GM21529 (cell line): Measurements from ENCODE around the gene FKBP6.
"Not testable (repeated sequence)": the region's sequence is repeated elsewhere in the genome, so short reads cannot be mapped to it uniquely, and the experiment has no call there.

Experiments
- ATAC-seq: cut with Tn5 transposase; IDR thresholded peaks from one replicate; pipeline ENCODE4 v1.9.1; 2021; ENCODE audit not compliant: unreplicated experiment

FKBP6 gene, protein sequence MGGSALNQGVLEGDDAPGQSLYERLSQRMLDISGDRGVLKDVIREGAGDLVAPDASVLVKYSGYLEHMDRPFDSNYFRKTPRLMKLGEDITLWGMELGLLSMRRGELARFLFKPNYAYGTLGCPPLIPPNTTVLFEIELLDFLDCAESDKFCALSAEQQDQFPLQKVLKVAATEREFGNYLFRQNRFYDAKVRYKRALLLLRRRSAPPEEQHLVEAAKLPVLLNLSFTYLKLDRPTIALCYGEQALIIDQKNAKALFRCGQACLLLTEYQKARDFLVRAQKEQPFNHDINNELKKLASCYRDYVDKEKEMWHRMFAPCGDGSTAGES

DNA sequence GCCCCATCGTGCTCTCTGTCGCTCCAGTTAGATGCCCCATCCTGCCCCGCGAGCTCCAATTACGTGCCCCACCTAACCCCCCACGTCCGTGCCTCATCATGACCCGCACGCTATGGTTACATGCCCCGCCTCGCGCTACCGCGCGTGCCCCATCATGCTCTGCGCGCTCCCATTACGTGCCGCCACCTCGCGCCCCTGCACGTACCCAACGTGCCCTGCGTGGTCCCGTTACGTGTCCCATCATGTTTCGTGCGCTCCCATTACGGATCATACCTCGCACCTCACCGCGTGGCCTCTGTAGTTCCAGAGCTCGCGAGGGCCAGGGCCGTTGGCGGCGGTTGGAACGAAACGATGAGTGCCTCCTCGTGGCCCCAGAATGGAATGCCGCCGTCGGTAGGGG lies at the start of gene FKBP6, which contains the start of gene TRIM50:
Gene FKBP6, plus strand, starts transcription at position 240 of the 400 bp plus-strand sequence. CDS start 268 bp downstream, outside the sequence.
Gene TRIM50, minus strand, starts transcription at position 161 of the 400 bp plus-strand sequence. CDS start 3,295 bp downstream, outside the sequence.
- ATAC-seq: not testable (repeated sequence)

DNA sequence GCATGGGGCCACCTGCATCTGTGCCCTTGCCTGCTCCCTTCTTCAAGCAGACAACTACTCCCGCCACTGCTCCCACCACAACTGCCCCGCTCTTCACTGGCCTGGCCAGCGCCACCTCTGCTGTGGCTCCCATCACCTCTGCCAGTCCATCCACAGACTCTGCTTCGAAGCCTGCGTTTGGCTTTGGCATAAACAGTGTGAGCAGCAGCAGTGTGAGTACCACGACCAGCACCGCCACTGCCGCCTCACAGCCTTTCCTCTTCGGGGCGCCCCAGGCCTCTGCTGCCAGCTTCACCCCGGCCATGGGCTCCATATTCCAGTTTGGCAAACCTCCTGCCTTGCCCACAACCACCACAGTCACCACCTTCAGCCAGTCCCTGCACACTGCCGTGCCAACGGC lies 30.7 kb upstream of the FKBP6 start:
- ATAC-seq: not testable (repeated sequence)

DNA sequence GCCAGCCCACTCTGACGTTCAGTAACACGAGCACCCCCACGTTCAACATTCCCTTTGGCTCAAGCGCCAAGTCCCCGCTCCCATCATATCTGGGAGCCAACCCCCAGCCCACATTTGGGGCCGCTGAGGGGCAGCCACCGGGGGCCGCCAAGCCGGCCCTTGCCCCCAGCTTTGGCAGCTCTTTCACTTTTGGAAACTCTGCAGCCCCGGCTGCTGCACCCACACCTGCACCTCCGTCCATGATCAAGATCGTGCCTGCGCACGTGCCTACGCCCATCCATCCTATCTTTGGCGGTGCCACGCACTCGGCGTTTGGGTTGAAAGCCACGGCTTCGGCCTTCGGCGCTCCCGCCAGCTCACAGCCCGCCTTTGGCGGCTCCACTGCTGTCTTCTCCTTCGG lies 30.3 kb upstream of the FKBP6 start:
- not testable (repeated sequence) for ATAC-seq

DNA sequence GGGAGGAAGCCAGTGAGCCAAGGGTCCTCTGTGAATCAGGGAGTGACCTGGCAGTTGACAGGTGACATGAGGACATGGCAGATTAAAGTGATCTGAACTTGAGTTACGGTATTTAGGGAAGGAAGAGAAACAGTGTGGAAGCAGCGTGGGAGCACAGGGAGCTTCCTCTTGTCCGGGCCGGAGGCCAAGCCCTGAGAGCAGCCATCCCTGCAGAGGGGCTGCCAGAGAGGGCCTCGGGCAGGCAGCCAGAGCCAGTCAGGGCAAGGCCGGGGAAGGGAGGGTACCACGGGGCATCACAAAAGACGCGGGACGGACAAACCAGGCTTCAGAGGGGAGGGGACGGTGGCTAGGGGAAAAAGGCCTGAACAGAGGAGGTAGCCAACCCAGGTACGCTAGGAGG lies 28.1 kb upstream of the FKBP6 start:
- not testable (repeated sequence) for ATAC-seq

DNA sequence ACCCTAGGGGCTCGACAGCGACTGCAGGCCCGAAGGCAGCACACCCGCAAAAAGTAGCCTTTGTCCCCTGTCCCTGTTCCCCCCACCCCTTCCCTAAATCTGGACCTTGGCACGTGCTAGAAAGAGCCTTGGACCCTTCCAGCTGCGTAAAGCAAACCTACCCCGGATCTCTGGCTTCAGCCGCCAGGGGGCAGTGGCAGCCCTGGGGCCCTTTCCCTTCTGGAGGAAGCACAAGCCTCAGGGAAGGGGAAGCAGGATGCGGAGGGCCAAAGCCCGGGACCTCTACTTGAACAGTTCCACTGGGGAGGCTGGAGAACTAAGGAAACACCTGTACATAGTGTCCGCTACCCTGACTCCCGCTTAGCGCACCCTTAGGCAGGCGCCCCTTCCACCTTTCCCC lies 26.9 kb upstream of the FKBP6 start:
- not testable (repeated sequence) for ATAC-seq

DNA sequence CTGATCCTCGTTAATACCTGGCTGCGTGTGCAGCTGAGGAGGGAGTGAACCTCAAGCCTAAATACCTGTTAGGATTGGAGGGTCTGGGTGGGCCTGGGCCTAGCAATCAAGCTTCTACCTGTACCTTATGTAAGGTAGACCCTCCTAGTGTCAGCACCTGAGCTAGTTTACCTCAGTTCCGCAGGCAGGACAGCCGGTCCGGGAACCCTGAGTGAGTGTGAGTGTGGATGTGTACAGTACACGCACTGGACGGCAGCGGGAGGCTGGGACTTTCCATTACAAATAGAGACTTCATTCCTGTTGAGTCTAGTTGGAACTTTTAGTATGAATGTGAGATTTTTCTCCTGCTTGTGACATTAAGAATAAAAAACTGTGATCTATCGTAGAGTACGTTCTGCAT lies 25.1 kb upstream of the FKBP6 start:
- not testable (repeated sequence) for ATAC-seq

DNA sequence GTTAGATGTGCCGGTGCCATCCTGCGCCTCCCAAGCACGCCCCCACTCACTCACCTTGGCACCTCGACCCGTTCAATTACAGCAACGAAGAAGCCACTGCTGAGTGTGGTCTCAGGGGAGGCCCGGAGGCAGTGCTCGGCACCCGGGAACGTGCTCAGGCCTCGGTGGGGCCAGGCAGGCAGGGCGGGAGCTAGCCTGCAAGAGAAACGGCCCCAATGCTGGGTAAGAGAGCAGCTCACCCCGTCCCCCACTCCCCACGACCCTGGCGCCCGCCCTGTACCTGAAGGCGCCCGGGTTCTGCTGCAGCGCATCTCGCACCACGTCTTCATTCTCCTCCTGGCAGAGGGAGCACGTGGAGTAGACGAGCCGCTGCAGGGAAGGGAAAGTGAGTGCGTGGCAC lies 24.4 kb upstream of the FKBP6 start:
- no peak for ATAC-seq

DNA sequence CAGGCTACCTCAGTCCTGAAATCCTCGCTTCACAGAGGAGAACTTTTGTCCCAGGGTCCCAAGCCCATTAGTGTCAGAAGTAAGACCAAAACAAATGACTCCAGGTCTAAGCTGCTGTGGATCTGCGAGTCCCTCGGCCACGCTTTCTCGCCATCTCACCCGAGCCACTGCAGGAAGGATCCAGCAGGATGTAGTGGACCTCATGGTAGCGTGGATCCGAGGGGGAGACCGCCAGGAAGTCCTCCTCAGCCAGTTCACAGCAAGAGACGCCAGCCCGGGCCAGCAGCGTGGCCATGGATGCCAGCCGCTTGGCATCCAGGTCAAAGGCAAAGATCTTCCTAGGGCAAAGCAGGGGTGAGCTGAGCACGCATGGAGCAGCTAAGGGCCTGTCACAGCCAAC lies 23.9 kb upstream of the FKBP6 start:
- no peak for ATAC-seq

DNA sequence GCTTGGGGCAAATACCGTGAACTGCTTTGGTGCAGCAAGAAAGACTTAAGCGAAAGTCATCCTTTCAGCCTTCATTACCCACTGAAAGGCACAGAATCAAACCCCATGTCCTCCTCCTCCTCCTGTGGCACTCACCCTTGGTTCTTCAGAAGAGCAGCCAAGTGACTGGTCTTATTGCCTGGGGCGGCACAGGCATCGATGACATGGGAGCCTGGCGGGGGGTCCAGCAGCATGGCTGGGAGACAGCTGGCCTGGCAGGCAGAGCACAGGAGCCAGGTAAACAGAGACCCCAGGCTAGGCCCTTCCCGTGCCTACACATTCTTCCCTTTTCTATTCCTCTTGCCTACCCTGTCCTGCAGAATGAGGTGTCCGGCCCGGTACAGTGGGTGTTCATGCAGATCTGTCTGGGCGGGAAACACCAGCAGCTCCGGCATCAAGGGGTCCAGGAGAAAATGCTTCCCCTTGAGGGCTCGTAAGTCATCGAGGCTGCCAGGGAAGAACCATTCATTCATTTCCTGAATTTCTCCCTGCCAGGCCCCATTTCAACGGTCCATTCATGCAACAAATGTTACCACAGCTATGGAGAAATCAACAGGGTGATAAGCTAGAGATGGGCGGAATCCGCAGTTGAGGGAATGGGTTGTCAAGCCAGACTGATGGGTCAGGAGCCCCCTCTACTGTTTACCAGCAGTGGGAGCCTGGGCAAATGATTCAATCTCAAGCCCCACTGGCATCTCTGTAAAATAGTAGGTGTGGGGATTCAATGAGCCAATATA lies 23.2 kb upstream of the FKBP6 start:
- ATAC-seq: not testable (repeated sequence)

DNA sequence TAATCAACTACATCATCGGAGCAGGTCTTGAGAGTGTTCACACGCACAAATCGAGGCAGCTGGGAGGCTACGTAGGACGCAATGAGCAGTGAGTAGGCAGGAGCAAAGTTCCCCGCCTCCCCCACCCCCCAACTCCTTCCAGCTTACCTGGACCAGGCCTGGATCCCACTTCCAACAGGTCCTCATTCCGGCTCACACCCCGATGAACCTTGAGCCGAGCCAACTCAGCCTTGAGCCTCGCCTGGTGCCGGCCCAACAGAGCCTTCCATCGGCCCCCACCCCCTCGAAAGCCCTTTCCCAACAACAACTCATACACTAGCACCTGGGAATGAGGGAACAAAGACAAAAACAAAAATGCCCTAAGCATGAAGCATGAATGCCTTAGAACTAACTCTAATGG lies 20.5 kb upstream of the FKBP6 start:
- ATAC-seq: no peak

DNA sequence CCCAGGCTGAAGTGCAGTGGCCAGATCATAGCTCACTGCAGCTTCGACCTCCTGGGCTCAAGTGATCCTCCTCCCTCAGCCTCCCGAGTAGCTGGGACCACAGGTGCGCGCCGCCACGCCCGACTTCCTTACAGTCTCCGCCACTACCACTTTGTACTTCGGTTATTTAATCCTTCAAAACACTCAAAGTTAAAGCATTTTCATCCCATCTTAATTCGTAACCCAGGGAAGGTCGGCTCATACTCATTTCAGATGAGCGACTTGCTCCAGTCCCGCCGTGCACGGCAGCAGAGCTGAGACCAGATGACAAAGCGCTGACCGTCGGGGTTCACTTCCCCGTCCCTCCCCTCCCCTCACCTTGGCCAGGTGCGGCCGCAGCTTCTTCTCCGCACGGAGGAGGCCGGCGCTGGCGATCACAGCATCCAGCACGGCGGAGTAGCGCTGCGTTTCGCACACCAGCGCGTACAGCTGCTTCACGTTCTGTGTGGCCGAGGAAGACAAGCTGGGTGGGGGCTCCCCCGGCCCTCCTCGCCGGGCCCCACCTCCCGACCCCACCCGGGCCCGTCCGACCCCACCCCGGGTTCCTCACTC lies 19.8 kb upstream of the FKBP6 start:
- ATAC-seq: peak; percentile 35

DNA sequence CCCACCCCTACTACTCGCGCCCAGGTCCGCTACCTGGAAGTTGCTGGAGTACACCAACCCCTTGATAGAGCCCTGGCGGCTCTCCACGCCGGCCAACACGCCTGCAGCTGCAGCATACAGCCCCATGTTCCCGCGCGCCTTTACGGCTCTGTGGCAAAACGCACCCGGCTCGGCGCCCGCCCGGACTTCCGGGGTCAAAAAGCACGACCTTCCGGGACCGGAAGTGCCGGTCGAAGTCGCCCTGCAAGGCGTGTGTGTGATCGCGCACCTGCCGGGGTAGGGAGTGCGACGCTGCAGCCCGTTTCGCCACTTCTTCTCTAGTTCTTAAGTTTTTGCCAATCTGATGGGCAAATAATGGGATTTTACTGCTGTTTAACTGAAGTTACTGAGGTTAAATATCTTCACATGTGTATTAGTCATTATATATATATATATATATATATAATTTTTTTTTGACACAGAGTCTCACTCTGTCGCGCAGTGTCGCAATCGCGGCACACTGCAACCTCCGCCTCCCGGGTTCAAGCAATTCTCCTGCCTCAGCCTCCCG lies 19.2 kb upstream of the FKBP6 start, which contains the start of gene NSUN5:
Gene NSUN5, minus strand, starts transcription at position 162 of the 550 bp plus-strand sequence. Its CDS starts 36 bp downstream, at position 126.
- peak; percentile 86 for ATAC-seq

DNA sequence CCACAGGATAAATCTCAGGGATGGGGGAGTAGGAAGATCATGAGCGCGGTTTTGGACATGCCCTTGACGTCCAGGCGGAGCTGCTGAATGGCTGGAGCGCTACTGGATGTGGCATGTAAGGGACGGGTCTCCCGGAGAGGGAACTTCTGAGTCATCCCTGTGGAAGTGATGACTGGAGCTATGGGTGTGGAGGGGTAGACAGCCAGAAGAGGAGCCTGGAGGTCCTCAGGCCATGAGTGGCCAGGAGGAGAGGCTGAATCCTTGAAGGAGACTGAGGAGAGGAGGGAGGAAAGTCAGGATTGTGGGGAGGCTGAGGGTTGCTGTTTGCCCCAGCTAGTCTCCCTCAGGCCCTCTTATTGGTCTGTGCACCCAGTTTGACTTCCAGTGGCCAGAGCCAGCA lies 16.5 kb upstream of the FKBP6 start:
- not testable (repeated sequence) for ATAC-seq

DNA sequence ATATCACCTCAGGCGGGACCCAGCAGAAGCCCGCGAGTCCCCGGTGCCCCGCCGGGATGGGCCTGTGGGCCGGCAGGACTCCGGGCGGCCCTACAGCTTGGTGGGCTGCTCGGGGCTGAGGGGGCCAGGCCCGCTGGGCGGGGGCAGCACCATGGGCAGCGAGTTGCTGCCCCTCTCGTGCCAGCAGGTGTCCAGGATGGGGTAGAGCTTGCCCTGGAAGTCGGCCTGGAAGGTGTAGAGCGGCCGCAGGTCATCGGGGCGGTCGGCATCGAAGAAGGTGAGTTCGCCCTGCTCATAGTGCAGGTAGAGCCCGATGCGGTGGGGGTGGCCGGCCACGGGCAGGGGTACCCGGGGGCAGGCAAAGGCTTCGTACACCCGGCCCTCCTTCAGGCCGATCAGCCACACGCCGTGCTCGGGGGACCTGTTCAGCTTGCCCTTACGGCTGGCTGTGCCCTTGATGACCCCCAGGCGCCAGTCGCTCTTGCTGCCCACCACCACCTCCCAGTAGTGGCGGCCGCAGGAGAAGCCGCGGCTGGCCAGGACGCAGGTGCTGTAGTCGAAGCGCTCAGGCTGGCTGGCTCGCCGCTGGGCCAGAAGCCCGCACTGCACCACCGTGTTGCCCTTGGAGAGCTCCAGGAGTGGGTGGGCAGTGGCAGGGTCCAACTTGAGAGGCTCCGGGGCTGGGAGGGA lies 15.0 kb upstream of the FKBP6 start:
- no peak for ATAC-seq

DNA sequence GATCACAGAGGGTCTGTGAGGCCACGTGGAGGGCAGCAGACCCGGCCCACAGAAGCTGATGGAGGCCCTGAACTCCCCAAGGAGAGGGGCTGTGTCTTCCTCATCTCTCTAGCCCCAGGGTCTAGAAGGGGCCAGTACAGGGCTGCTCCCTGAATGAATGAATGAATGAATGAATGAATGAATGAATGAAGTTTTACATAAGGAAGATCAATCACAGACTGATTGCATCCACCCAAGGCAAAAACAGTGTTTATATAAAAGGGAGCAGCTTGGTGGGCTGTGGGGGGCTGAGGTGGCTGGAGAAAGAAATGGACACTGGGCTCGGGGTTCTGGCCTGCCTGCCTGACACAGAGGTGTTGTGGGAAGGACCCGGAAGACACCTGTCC lies 14.4 kb upstream of the FKBP6 start:
- no peak for ATAC-seq

DNA sequence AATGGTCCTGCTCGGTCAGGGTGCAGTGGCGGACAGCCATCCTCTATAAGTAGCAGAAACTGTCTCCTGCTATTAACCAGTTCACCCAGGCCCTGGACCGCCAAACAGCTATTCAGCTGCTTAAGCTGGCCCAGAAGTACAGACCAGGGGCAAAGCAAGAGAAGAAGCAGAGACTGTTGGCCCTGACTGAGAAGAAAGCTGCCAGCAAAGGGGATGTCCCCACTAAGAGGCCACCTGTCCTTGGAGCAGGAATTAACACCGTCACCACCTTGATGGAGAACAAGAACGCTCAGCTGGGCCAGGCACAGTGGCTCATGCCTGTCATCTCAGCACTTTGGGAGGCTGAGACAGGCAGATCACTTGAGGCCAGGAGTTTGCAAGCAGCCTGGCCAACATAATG lies 13.7 kb upstream of the FKBP6 start:
- ATAC-seq: no peak

DNA sequence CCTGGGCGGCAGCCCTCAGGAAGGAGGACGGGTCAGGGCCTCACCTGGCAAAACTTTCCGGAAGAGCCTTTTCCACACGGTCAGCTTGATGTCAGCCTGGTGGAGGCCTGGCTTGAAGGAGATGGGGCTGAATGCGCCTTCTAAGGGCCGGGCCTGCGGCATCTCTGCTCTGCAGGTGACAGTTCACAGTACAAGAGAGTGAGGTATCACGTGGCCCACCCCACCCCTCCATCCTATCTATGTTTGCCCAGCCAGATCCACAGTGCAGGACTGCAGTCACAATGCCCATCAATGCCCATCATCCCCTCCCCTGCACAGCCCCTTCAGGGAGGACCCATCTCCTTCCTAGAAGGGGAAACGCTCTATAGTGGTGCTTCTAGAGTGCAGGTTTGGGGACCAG lies 11.4 kb upstream of the FKBP6 start:
- ATAC-seq: no peak

DNA sequence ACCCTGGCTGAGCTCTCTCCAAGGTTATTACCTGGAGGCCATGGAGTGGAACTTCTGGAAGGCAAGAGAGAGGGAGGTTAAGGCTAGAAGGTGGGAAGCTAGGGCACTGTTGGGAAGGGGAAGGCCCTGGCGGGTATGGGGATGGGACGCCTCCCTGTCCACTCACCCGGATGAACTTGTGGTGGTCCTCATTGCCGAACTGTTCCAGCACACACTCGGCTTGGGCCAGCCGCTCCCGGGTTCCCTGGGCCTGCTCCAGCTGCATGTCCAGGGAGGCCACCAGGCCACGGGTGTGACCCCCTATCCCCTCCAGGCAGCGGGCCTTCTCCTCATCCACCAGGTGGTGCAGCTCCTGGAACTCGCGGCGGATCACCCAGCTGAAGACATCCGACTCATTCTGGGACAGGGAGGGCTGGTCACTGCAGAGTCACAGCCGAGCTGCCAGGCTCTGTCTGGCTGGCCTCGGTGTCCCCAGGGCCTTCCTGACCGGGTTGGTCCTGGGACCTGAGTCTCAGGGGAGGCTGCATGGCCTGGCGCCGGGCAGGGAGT lies 9.2 kb upstream of the FKBP6 start:
- ATAC-seq: not testable (repeated sequence)

DNA sequence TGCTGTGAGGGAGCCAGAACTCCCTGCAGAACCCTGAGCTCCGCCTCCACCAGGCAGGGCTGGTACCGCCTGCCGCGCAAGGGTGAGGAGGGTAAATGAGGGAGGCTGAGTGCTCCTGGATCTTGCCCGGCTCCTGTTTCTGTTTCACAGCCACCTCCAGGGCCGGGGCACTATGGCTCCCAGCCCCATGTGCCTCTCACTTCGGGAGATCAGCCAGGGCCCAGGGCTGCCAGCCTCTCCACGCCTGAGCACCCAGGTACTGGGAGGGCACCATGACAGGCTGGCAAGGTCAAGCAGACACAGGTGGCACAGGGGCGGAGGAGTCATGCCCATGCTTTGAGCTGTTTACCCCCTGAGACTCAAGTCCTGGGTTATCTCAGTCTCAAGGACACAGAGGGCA lies 8.4 kb upstream of the FKBP6 start:
- ATAC-seq: not testable (repeated sequence)

DNA sequence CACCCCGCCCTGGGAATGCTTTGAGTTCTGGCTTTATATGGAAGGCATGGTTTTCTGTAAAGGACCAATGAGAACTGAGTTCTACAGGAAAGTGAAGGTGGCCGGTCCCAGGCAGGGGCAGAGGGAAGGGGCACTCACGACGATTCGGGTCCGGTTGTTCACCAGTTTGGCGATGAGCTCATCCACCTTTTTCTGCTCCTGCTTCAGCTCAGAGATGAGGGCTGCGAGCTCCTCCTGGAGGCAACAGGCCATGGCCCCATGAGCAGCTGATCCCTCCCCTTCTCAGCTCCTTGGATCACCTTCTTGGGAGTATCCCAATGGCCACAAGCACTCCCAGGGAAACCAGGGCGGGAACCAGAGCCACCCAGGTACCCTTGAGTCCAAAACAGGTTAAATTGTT lies 8.0 kb upstream of the FKBP6 start:
- ATAC-seq: not testable (repeated sequence)
